HG03558 (cell line): ENCODE data around the gene PHYHIPL.

Source experiments
- ATAC-seq: cut with Tn5 transposase; IDR thresholded peaks from one replicate; pipeline ENCODE4 v1.9.1; 2021; ENCODE audit warnings: moderate number of reproducible peaks; ENCODE audit not compliant: unreplicated experiment; ENCODE audit errors: extremely low read depth

The PHYHIPL gene

DNA sequence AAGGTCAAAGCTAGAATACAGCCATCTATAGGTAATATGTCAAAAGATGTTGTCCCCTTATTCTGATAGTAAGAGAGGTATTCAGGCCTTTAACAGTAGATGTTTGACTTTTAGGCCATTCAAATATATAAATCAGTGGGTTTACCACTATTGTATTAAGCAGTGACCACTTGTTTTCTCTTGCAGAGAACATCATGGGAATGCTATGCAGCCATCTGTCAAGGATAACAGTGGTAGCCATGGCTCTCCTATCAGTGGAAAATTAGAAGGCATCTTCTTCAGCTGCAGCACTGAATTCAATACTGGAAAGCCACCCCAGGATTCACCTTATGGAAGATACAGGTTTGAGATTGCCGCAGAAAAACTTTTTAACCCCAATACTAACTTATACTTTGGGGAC lies 68.4 kb downstream of the PHYHIPL start:
- ATAC-seq, result no peak

DNA sequence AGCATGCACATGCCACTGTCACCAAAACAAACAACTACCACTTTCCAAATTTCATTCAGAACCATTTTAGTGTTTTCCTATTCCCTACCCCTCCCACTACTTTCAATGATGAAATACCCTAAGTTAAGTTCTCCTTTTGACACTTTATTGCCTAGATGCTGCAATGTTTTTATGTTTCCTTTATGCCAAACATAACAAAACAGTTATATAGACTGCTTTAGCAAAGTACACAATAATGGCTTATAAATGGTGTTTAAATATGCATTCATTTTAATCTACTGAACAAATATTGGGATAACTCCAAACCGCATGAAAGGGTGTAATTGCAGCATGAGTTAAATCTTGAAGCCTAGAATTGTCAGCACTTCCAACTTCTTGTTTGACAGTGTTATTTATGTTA lies 69.2 kb downstream of the PHYHIPL start:
- ATAC-seq, result no peak

DNA sequence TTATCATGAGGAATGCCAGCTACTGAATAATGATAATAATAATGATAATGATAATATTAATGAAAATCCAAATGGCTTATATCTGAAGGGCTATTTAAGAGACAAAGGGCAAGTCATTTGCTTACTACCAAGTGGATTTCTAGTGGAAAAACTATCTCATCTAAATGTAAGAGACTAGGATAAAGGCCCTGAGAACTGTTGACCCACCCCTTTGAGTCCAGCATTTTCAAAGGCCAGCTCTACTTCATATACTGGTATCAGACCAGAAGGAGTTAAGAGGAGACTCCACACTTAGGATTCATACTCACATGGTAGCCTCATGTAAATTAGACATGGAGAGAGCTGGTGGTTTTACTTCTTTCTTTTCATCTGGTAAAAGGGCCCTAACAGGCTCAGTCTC lies 76.0 kb downstream of the PHYHIPL start:
- no peak for ATAC-seq

DNA sequence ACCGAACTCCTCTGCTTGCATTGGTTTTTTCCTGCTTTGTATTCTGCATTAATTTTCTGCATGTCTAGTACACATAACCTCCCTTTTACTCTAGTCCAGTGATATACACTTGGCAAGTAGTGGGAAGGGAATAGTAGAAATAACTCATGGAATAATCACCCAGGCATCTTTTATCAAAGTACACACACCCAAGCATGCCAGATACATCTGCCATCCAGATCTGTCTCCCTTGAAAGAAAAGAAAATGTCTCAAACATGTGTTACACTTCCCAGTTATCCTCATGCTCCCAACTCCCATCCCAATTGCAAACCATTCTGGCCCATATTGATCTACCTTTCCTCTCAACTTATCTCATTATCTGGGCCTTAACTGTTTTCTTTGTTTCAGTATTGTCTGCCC lies 79.0 kb downstream of the PHYHIPL start:
- no peak for ATAC-seq

DNA sequence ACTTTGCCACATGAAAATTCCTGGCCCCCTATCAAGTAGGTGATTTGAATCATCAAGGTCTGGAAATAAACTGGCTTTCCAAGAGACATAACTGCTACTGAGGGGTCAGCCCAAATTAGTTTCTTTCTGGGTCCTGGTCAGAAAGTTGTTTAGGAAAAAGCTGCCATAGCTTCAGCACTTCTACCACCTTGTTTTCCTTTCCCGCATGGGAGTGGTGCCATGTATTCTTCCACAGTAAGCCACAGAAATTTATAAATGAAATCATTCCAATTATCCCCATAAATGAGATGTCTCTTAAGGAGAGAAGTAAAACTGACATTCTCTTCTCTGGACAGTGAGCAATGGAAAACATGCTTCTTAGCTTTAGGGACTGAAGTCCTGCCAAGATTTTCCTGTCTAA lies 80.8 kb downstream of the PHYHIPL start:
- ATAC-seq, result no peak

DNA sequence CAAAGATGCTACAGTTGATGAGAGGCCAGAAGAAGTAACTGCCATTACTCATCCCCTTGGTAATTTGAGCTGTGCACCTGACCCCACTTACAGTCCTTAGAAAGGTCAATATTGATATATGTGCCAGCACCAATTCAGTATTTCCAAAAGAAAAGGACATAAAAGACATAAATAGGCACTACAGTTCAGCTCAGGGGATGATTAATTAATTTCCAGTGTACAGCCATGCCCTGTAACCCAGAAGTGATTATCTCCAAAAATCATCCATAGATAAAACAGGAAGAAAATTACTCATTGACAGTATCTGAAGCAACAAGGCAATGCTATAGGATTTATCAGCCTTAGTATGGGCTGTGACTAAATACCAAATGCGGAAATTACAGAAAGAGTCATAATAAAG lies 82.4 kb downstream of the PHYHIPL start:
- no peak for ATAC-seq

DNA sequence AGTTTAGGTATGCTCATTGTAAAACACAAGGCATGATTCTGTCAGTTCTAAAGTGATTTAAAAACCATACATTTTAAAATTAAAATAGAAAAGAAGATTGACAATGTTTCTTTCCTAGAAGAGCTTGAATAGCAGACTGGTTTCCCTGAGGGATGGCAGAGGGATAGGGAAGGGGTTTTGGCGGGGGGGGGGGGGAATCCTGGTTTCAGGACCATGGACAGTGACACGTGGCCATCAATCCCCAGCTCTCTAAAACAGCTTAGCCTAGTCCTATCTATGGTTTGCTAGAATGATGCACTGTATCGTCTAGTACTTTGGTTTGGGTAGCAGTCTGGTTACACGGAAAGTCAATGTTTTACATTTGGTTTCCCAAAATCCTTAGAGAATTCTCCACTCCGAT lies 88.7 kb downstream of the PHYHIPL start:
- no peak for ATAC-seq

DNA sequence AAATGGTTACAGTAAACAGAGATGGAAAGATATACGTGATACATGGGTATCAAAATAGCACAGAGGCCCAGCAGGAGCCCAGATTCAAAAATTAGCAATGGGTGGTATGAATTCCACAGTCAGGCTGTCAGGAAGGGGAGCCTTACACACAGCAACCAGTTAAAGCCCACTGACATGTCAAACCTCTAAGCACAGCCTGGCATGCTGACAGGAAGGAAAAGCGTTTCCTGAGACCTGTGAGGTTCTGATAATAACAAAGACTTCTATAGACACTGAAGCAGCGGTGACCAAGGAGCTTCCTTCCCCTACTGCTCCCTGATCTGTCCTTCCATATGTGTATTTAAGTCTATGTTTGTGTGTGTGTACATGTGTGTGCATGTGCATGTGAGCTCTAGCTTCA lies 89.9 kb downstream of the PHYHIPL start:
- no peak for ATAC-seq

DNA sequence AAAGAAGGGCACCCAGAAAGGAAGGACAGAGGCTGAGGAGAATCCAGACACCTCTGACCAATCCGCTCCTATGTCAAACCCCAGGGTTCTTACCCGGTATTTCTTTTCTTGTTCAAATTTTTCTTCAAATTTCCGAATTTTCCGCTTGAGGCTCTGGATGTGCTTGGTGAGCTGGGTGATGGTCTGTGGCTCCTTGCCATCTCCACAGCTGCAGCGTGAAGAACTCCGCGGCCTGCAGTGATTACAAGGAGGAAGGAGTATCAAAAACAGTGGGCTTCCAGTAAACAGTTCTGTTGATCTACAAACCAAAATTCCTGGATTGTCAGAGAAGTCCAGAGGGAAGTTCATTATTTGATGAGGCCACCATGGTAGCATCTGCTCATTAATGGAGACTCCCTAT lies 92.0 kb downstream of the PHYHIPL start:
- no peak for ATAC-seq

DNA sequence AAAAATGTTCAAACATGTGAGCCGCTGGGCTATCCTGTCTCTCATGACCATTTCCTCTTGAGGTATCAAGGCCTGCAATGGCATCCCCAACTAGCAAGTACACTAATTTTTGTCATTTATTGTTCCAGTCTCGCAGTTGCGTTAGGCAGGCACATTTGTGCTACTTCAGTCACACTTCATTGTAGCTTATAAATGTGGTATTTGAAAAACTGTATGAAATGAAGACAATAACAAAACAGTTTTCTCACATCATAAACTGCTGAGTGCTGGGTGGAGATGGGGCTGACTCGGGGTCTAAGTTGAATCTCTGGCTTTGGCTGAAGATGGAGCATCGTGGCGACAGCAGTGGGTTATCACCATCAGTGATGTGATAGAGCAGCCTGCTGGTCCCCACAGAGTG lies 93.2 kb downstream of the PHYHIPL start:
- no peak for ATAC-seq

DNA sequence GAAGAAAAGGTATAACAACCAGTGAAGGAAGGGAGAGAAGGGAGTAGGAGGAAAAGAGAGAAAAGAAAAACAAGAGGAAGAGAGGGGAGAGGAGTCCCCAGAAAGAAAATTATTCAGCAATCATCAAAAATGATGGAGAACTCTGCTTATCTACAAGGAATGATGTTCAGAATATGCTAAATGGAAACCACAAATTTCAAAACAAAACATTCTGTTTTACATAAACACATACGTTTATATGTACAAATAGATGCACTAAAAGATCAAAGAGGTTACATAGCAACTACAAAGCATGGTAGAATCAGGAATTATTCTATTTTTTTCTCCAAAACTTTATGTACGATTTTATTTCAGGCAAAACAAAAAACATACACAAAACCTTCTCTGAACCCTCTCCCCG lies 94.0 kb downstream of the PHYHIPL start:
- no peak for ATAC-seq

DNA sequence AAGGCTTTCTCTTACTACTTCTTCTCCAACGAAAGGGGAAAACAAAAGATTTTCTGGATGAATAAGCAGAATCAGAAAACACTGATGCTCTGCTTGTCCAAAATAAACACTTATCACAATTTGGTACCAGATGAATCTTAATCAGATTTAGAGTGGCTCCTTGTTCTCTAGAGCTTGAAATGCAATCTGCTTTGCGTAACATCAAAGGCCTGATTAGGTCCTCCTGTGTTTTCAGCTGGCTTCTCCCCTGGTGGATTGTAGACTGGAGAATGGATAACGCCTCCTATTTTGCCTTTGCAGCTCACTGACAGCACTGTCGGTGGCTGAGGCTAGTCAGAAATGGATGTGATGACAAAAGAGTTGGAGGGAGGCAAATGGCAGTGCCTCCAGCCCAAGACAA lies 94.7 kb downstream of the PHYHIPL start:
- ATAC-seq, result no peak

DNA sequence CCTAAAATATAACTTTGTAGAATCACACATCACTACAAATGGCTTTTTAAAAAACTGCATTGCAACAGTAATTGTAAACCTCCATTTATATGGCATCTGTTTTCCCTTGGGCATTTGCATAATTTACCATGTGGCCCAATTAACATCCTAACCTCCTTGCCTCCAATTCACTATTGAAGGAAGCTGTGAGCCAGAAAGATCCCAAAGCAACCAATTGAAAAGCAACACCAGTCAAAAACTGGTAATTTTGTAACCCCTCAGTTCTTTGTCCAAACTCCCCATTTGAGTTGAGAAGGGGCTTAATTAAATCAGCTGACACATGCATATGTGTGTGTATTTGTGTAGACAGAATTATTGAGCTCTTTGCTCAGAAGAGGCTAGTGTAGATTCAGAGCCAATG lies 95.6 kb downstream of the PHYHIPL start:
- ATAC-seq, result no peak

DNA sequence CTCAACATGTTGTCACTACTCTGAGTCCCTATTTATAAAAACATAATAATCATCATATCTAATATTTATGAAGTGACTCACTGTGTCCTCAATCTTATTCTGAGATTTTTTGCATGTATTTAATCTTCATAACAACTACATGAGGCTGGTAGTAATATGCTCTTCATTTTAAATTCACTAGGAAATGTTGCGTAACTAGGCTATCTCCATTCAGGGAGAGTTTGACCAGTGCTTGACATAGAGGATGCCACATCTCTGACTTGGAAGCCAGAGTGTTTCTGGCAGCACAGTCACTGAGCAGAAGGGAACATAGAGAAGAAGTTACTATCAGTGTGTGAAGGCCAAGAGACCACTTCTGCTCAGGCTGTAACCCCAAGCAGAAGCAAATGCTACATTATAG lies 97.0 kb downstream of the PHYHIPL start:
- no peak for ATAC-seq

DNA sequence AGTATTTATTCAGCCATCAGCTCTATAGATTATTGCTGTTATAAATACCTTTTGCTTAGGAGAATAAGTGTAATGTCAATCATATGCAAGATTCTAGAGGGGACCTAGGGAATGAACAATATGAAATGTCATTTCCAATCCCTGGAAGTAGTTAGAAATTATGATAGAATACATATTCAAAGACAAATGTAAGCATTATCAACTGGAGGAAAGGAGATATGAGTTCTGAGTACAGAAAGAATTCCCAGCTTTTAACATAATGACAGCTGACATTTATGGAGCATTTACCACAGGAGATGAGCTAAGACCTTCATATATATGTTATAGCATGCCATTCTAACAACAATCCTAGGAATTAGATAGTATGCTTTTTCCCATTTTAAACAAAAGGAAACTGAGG lies 99.7 kb downstream of the PHYHIPL start:
- no peak for ATAC-seq

DNA sequence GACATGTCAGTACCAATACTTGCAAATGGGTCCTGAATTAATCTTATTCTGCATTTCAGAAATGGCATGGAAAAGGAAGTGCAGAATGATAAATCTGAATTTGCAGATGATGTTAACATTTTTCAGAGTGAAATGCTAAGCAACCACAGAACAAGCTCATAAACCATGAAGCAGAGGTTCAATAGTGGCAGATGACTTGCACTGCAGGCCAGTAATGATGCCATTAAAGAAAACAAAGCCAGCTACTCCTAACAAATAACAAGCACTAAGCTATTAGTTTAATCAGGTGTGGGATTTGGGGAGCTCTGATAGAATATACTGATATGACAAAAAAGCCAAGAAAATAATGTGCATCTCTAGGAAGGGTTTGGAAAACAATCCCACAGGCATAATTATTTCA lies 100.5 kb downstream of the PHYHIPL start:
- no peak for ATAC-seq

DNA sequence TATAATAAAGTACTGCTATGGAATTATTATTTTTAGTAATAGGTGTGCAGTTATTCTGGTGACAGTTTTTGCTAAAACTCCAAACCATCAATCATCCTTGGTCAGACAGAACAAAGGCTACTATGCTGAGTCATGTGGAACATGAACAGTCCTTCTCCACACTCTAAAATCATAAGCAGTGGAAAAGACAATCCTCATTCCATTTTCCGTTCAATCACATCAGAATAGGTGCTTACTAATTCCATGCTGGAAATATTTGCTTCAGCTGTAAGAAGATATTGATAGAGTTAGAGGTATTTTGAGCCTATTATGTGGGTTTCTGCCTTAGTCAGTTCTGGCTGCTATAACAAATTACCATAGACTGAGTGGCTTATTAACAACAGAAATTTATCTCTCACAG lies 103.0 kb downstream of the PHYHIPL start:
- no peak for ATAC-seq

DNA sequence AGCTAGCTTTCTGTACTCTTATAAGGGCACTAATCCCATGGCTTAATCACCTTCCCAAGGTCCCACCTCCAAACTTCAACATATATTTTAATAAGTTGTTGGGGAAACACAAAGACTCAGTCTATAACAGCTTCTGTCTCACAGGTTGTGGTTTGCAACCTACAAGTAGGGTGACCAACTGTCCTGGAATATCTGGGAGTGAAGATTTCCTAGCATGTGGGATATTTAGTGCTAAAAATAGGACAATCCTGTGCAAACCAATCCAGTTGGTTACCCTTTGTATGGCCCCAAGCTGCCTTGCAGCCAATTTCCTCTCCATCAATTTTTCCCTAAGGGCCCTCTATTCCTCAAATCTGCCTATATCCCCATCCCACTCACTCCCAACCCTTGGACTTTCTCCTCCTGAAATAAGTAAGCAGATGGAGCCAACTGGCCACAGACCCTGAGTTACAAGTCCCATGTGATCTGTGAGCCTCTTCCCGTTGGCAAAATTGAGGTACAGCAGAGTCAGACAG lies 103.6 kb downstream of the PHYHIPL start:
- ATAC-seq, result no peak

DNA sequence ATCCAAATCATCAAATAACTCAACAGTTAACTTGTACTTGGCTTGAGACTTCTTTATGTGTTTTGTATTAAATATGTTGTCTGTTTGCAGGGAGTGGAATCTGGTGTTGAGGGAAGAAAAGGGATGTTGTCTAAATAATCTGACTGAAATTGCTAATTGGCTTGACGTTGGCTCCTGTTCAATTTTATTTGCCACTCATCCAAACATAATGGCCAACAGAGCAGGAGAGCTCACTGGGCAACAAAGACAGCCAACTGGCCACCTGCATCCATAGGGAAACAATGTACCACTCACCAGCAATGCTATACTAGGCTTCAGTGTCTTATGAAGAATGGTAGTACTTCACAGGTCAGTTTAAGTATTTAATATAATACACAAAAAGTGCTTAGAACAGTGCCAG lies 105.4 kb downstream of the PHYHIPL start:
- no peak for ATAC-seq

DNA sequence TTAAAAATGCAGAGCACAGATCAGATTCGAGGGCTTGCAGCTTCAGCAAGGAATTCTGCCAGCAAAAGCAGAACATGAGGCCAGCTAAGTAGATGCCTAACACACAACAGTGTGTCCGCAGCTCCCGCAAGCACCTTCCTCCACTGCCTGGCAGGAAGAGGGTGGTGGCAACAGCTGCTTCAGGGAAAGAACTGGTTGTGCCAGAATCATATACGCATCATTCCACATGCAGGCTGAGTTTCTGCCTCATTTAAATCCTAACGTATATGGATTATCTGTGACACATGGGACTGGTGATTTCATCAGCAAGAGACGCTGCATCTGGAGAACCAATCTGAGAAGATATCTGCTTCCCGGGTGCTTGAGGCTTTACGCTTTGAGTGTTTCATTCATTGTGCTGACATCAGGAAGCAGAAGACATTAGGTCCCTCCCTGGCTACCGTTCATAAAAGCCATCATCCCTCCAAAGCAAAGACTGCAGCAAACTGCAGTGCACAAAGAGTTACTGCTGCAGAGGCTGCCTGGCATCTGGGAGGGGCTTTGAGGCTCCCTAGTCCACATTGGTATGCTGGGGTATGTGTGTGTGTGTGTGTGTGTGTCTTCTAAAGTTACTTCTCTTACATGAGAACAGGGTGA lies 107.1 kb downstream of the PHYHIPL start:
- no peak for ATAC-seq

DNA sequence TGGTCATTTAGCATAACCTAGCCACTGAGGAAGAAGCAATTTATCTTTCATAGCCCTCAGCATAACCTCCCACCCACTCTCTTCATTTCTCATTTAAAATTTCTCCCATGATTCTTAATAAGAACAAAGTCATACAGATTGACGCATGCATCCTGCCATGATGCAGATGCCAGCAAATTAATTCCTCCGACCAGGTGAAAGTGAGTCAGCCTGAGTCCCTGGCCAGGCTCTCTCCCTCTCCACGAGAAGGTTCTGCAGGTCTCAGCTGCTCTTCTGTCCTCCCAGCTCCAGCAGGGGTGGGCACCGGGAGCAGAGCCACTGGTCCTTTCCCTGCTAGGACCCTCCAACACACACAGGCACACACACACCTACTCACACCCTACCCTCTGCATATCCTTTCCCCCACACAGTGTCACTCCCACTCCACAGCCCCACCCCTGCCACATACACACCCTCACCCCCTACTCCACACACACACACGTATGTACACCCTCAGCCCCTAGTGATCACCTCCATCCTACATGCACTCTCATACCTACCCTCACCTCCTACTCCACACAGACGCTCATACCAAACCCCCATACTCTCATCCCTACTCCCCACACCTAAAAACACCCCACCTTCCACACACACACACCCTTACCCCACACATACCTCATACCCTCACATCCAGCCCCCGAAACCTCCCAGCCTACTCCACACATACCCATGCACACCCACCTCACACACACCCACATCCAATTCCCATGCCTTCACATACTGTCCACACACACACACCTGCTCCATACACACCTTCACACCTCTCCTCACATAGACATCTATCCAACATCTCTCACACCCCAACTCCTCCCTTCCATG lies 107.9 kb downstream of the PHYHIPL start:
- ATAC-seq, result no peak

DNA sequence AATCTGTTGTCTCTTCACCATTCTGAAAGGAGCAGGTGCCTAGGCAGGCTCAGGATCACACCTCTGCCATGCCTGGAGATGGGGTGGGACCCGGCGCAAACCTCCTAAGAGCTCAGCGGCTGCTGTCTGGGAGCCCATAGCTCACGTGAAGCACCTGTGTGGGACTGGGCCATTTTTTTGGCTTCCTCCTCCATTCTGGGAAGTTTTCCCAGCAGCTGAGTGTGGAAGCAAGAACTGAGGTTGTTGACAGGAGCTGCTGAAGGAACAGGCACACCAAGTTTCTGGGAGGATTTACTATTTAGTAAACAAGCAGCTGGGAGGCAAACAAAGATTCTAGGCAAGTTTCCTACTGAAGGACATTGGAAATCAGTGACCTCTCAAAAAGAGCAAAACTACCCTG lies 108.6 kb downstream of the PHYHIPL start:
- ATAC-seq, result no peak
